Gastrocnemius medialis (tissue), 4 donors: ENCODE data around the gene ABR.

ENCODE experiments used
- POLR2A ChIP-seq, 2 donors: fragments of 450-650 bp; IDR thresholded peaks; one replicate each; pipeline ENCODE4 v1.6.1; 2017; ENCODE audit warnings: antibody characterized with exemption in 2 of 2, mild to moderate bottlenecking in 2 of 2, moderate library complexity in 2 of 2
- TF ChIP-seq, protein P1 (sequence below), 5 experiments: fragments of 450-650 bp in 3 of 5; fragments of 200-600 bp in 2 of 5; sonication (generic) in 2 of 5; IDR thresholded peaks in 4 of 5; conservative IDR thresholded peaks in 1 of 5; 1 replicate in 4 of 5; 2 replicates in 1 of 5; pipeline ENCODE4 v1.5.1; 2016 to 2019; ENCODE audit warnings: antibody characterized with exemption in 5 of 5, mild to moderate bottlenecking in 3 of 5, moderate library complexity in 3 of 5

GRCh38 chr17:1012823-1013728 lies 166.7 kb downstream of the ABR start:
- TF ChIP-seq, protein P1, sequence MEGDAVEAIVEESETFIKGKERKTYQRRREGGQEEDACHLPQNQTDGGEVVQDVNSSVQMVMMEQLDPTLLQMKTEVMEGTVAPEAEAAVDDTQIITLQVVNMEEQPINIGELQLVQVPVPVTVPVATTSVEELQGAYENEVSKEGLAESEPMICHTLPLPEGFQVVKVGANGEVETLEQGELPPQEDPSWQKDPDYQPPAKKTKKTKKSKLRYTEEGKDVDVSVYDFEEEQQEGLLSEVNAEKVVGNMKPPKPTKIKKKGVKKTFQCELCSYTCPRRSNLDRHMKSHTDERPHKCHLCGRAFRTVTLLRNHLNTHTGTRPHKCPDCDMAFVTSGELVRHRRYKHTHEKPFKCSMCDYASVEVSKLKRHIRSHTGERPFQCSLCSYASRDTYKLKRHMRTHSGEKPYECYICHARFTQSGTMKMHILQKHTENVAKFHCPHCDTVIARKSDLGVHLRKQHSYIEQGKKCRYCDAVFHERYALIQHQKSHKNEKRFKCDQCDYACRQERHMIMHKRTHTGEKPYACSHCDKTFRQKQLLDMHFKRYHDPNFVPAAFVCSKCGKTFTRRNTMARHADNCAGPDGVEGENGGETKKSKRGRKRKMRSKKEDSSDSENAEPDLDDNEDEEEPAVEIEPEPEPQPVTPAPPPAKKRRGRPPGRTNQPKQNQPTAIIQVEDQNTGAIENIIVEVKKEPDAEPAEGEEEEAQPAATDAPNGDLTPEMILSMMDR (IDR thresholded peaks at IDR 0.05 in 4 of 5, conservative IDR thresholded peaks at IDR 0.05 in 1 of 5): no peak
- TF ChIP-seq POLR2A (IDR thresholded peaks at IDR 0.05): no peak
